ENCODE data around the gene TRIP6.

- TF ChIP-seq CTCF (IDR thresholded peaks at IDR 0.05), result no peak
- TF ChIP-seq POLR2A (IDR thresholded peaks at IDR 0.05), result no peak
- TF ChIP-seq POLR2AphosphoS5 (IDR thresholded peaks at IDR 0.05; ENCODE audit: insufficient read depth in 1 of 2, low read depth in 1 of 2), result peak; percentile 89 to 96
Observed at GRCh38 chr7:100837099-100837836, 29.9 kb upstream of the TRIP6 start.

Data from vagina (tissue), 2 donors.